ENCODE measurements around the gene NDRG4.

GRCh38 chr16:58499615-58500351 lies at the start of gene NDRG4:
- no peak for TF ChIP-seq CTCF (IDR thresholded peaks at IDR 0.05)
- TF ChIP-seq POLR2A (IDR thresholded peaks at IDR 0.05) = no peak
- no peak for TF ChIP-seq EP300 (IDR thresholded peaks at IDR 0.05; ENCODE audit: low read depth)

All from transverse colon (tissue), 3 donors.